NOMO-1 treated with dmso at 0.1 percent for 144 hours (cell line): Measurements from ENCODE around the gene LUZP2.
"Not testable (repeated sequence)": the region's sequence is repeated elsewhere in the genome, so short reads cannot be mapped to it uniquely, and the experiment has no call there.

Source experiments
- DNase-seq: peaks from one replicate; lab custom pipeline; 2025; ENCODE audit not compliant: unreplicated experiment; lab: John Stamatoyannopoulos, UW

Gene LUZP2

DNA sequence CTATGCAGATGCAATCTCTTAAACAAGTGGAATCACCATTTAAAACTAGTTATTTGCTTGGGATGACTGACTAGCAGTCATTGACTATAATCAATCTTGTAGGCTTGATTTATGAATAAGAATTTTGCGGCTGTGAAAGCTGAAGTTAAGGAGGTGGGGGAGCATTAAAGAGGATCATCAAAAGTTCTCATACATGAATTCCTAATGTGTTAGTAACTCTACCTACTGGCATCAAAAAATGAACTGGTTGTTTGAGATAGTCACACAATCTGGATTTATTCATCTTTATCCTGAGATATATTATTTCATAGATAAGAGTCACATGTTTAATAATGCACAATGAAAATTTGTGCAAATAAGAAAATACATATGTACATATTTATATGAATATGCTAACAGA lies 393.6 kb downstream of the LUZP2 start:
- no peak for DNase-seq

GRCh38 chr11:24891845-24892492 lies 395.1 kb downstream of the LUZP2 start:
- not testable (repeated sequence) for DNase-seq

DNA sequence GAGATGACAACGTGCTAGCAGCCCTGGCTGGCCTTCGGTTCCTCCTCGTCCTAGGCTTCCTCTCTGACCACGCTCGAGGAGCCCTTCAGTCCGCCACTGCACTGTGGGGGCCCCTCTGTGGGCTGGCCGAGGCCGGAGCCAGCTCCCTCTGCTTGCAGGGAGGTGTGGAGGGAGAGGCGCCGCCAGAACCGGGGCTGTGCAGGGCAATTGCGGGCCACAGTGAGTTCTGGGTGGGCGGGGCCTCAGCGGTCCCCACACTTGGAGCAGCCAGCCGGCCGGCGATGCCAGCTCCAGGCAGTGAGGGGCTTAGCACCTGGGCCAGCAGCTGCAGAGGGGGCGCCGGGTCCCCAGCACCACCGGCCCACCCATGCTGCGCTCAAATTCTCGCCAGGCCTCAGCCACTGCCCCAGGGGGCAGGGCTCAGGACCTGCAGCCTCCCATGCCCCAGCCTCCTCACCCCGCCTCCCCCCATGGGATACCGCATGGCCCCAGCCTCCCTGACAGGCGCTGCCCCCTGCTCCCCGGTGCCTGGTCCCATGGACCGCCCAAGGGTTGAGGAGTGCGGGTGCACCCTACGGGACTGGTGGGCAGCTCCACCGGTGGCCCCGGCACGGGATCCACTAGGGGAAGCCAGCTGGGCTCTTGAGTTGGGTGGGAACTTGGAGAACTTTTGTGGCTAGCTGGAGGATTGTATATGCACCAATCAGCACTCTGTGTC lies 399.4 kb downstream of the LUZP2 start:
- DNase-seq: no peak

- no peak for DNase-seq
Measured at GRCh38 chr11:24900514-24900913, 403.7 kb downstream of the LUZP2 start.

DNA sequence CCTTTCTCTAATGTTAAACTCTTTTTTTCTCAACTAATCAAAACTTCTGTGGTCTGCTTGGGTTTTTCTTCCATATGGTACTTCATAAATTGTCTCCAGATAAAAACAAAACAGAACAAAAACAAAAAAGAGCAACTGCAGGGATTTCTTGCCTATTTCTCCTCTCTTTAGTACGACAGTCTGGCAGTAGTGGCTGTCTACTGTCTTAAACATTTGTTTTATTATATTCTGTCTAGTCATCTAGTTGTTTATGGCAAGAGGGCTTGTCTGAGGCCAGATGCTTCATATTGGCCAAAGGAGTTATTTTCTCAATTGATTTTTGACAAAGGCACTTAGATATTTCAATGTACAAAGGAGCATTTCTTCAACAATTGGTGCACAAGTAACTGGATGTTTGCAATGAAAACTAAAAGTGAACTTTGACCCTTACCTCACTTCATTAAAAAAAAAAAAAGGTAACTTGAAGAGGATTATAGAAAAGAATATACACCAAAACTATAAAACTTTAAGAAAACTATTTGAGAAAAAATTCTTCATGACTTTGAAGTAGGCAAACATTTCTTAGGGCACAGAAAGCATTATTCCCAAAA lies 404.2 kb downstream of the LUZP2 start:
- no peak for DNase-seq

DNA sequence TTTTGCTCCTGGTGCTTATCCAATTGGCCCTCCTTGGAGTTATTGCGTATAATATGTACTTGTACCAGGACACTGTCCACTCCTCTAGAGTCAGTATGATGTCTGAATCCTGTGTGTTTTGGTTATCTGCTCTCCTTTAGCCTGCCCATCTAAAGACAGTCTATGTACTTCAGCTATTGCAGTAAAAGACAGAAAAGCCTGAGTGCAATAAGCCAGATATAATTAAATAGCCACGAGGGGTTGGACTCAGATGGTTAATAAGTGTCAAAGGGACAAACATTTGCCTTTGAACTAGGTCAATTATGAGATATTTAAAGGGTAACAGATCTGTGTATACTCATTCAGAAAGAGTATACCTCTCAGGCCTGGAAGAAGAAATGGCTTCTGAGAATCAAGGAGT lies 406.7 kb downstream of the LUZP2 start:
- no peak for DNase-seq

GRCh38 chr11:24925091-24925490 lies 428.2 kb downstream of the LUZP2 start:
- DNase-seq: no peak

GRCh38 chr11:24932110-24933000 lies 435.5 kb downstream of the LUZP2 start:
- no peak for DNase-seq

DNA sequence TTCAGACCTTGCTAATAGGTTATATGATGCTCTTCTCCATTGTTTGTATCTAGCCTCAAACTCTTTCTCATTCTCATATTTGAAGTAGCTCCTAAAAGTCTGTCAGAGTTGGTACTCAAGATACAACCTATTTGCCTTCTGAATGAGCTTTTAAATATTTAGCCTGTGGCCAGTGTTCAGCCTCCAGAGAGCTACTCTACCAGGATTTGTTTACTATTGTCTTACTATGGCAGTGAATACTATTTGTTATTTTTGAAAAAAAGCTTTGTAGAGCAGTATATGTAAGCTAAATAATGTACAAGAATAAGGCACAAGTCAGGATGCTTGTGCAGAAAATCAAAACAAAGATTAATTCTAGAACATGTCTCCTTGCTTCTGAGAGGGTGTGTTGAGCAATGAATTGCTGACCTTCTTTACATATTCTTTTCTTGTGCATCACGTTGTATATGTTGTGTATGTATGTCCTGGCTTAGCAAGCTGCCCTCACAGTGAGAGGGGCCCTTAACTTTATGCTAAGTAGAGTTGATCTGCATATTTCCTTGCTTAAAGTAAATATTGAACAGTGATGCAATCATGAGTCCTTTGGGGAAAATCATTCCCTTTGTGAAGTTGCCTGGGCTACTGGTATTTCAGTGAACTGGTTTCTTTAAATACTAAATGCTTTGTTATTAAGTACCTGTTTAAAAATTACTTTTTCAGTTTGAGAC lies 438.0 kb downstream of the LUZP2 start:
- DNase-seq: no peak

GRCh38 chr11:24944891-24945290 lies 448.0 kb downstream of the LUZP2 start:
- DNase-seq: no peak

DNA sequence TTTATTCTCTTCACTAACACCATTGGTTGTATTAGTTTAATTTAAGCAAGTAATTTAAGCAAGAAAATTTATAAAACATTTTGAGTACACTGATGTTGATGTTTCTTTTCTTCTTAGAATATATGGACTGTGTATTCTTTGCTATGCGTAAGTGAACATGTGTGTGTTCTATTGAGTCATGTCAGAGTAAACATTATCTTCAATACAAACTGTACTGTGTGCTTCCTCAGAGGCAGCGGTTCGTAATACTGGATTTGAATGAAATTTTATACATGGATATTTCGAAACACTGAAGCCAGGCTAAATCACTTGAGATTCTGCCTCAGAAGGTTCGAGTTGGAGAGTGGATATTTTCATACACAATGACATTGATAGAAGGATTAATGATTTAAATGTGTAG lies 452.6 kb downstream of the LUZP2 start:
- DNase-seq: no peak

GRCh38 chr11:24963852-24964251 lies 467.0 kb downstream of the LUZP2 start:
- DNase-seq: no peak

GRCh38 chr11:24965748-24966147 lies 468.9 kb downstream of the LUZP2 start:
- no peak for DNase-seq

DNA sequence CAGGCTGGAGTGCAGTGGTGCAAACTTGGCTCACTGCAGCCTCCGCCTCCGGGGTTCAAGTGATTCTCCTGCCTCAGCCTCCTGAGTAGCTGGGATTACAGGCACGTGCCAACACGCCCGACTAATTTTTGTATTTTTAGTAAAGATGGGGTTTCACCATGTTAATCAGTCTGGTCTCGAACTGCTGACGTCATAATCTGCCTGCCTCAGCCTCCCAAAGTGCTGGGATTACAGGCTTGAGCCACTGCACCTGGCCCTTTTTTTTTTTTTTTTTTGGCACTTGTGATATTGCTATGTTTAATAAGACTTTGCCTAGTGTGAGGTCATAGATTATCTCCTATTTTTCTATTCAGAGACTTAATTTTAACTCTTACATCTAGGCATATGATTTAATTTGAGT lies 497.1 kb downstream of the LUZP2 start:
- DNase-seq: not testable (repeated sequence)

GRCh38 chr11:24999929-25000328 lies 503.1 kb downstream of the LUZP2 start:
- DNase-seq: not testable (repeated sequence)

DNA sequence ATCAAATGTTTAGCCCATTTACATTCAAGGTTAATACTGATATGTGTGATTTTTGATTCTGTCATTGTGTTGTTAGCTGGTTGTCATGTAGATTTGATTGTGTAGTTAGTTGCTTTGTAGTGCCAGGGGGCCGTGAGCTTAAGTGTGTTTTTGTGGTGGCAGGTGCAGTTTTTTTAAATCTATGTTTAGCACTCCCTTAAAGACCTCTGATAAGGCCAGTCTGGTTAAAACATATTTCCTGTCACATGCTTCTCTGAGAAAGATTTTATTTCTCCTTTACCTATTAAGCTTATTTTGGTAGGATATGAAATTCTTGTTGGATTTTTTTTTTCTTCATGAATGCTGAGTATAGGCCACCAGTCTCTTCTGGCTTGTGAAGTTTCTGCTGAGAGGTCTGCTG lies 540.6 kb downstream of the LUZP2 start:
- DNase-seq: no peak

GRCh38 chr11:25038131-25038530 lies 541.3 kb downstream of the LUZP2 start:
- no peak for DNase-seq

DNA sequence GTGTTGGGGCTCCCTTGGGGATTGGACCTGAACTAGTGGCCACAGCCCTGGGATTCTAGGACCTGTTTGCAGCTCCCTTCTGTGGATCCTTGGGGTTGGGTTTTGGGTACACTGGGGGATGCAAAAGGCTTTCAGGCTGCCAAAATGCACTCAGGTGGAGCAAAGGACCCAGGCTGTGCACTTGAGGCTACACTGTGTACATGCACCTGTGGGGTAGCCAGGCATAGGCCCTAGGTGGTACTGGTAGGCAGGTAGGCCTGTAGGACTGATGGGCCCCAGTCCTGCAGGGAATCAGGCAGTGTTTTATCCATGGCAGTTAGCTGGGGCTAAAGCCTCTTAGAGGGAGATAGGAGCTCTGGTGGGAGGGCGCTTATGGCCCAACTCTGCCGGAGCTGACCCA lies 542.3 kb downstream of the LUZP2 start:
- DNase-seq: no peak

GRCh38 chr11:25048632-25049031 lies 551.8 kb downstream of the LUZP2 start:
- DNase-seq: no peak

DNA sequence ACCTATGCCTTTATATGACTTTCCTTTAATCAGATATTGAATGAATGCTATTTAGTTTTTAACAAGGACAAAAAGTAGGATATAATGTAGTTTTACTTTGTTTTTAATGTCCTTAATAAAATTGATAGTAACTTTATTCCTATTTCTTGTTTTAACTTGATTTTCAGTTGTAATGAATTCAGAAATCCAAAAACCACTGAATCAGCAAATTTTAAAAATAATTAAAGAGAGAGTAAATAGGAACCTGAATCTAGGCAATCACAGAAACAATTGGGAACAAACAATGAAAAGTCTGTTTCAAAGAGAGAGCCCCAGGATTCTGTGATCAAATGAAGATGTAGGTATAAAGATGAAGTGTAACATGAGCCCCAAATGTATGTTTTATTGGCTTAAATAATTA lies 556.0 kb downstream of the LUZP2 start:
- DNase-seq: no peak

DNA sequence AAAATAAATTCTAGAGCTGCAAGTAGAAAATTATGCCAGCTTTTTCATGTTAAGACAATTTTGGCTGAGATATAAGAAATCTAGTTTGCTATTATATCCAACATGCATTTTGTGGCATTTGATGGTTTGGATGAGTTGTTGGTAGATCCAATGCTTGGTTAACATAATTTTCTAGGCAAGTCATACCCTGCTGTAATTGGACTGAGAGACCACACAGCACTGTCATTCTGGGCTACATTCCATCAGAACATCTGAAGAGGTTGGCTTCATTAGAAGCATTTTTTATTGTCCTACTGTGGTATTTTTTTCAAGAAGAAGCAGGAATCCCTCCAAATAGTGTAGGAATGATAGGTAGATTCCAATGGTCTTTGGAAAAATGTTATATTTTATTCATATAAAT lies 561.0 kb downstream of the LUZP2 start:
- DNase-seq: no peak
